DND-41 (cell line): ENCODE measurements around the gene RAB39B.

Experiments used
- CTCF ChIP-seq: IDR thresholded peaks from 2 replicates; pipeline ENCODE4 v1.5.1; 2012; ENCODE audit warnings: borderline replicate concordance, low read length, moderate library complexity, mild to moderate bottlenecking; ENCODE audit not compliant: poor library complexity, severe bottlenecking; ENCODE audit errors: extremely low read depth
- EZH2 ChIP-seq: IDR thresholded peaks from 3 replicates; pipeline ENCODE4 v1.6.1; 2012; ENCODE audit warnings: borderline replicate concordance, low read depth, mild to moderate bottlenecking, moderate library complexity, low read length, inconsistent platforms; ENCODE audit not compliant: severe bottlenecking

GRCh38 chrX:155216940-155217440, 47.3 kb downstream of the RAB39B start:
- no peak for TF ChIP-seq CTCF
- no peak for TF ChIP-seq EZH2
